NCI-H526 (cell line): ENCODE data around the gene HEPACAM.

ENCODE experiments used
- DNase-seq, 2 experiments: peaks; one replicate each; lab custom pipeline; 2025; lab: John Stamatoyannopoulos, UW

HEPACAM gene

GRCh38 chr11:124884869-124885479 lies 50.9 kb downstream of the HEPACAM start:
- no peak for DNase-seq

GRCh38 chr11:124884340-124884739 lies 51.5 kb downstream of the HEPACAM start:
- no peak for DNase-seq

GRCh38 chr11:124882339-124883071 lies 53.3 kb downstream of the HEPACAM start:
- no peak for DNase-seq

GRCh38 chr11:124880958-124881357 lies 54.9 kb downstream of the HEPACAM start:
- no peak for DNase-seq

- no peak for DNase-seq
Observed at GRCh38 chr11:124880290-124880611, 55.6 kb downstream of the HEPACAM start.

GRCh38 chr11:124879493-124880289 lies 56.2 kb downstream of the HEPACAM start:
- no peak for DNase-seq

GRCh38 chr11:124878759-124879492 lies 56.9 kb downstream of the HEPACAM start:
- no peak for DNase-seq

GRCh38 chr11:124877910-124878758 lies 57.7 kb downstream of the HEPACAM start:
- DNase-seq = no peak

- no peak for DNase-seq
Observed at GRCh38 chr11:124877631-124877909, 58.3 kb downstream of the HEPACAM start.

GRCh38 chr11:124876818-124877630 lies 58.8 kb downstream of the HEPACAM start:
- DNase-seq = no peak

- peak; percentile 87 to 98 for DNase-seq
Observed at GRCh38 chr11:124875943-124876817, 59.7 kb downstream of the HEPACAM start.

GRCh38 chr11:124875401-124875800 lies 60.4 kb downstream of the HEPACAM start:
- no peak for DNase-seq

GRCh38 chr11:124874571-124875255 lies 61.1 kb downstream of the HEPACAM start:
- no peak for DNase-seq

- no peak for DNase-seq
Observed at GRCh38 chr11:124873951-124874350, 61.9 kb downstream of the HEPACAM start.

GRCh38 chr11:124872741-124873140 lies 63.1 kb downstream of the HEPACAM start:
- no peak for DNase-seq

- DNase-seq = no peak
Observed at GRCh38 chr11:124872280-124872679, 63.6 kb downstream of the HEPACAM start.

GRCh38 chr11:124870430-124870829 lies 65.4 kb downstream of the HEPACAM start:
- no peak for DNase-seq

GRCh38 chr11:124869856-124870387 lies 65.9 kb downstream of the HEPACAM start:
- DNase-seq = no peak

GRCh38 chr11:124869331-124869730 lies 66.5 kb downstream of the HEPACAM start:
- DNase-seq = no peak
